NCI-H2081 treated with DMSO at 0.1 percent for 48 hours (cell line): Measurements from ENCODE around the gene CYP1A2.

Experiments
- DNase-seq: peaks from one replicate; lab custom pipeline; 2025; lab: John Stamatoyannopoulos, UW

CYP1A2 gene

DNA sequence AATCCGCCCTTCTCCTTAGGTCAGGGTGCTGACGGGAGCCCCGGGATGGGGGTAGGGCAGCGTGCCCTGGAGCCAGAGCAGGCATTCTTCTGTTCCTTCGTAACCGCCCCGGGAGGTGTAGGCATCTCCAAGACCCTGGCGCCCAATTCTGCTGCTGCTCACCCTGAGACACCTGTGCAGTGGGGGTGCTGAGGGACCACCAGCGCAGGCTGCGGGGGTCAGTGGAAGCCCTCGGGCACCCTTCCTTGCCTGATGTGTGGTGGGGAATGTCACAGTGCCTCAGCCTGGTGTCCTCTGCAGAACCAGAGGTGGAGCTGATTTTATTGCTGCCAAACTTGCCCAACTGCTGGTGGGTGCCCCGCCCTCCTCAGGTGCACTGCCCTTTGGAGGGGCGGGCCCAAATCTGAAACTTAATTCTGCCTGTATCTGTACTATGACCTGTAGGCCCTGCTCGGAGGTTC lies 40.6 kb downstream of the CYP1A2 start:
- no peak for DNase-seq

DNA sequence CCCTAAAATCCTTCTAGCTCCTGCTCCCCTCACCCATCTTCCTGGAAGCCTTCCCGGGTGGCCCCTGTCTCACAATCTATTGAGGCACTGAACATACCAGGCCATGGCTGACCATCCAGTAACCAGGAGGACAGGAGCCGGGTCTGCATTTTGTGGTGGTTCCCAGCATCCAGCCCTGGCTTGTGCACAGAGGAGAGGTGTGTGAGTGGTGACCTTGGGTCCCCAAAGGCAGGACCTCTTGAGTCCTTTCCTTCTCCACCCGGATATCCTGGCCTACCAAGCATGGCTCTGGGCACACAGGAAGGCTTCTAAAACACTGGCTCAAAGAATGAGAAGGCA lies 41.1 kb downstream of the CYP1A2 start:
- DNase-seq = no peak

DNA sequence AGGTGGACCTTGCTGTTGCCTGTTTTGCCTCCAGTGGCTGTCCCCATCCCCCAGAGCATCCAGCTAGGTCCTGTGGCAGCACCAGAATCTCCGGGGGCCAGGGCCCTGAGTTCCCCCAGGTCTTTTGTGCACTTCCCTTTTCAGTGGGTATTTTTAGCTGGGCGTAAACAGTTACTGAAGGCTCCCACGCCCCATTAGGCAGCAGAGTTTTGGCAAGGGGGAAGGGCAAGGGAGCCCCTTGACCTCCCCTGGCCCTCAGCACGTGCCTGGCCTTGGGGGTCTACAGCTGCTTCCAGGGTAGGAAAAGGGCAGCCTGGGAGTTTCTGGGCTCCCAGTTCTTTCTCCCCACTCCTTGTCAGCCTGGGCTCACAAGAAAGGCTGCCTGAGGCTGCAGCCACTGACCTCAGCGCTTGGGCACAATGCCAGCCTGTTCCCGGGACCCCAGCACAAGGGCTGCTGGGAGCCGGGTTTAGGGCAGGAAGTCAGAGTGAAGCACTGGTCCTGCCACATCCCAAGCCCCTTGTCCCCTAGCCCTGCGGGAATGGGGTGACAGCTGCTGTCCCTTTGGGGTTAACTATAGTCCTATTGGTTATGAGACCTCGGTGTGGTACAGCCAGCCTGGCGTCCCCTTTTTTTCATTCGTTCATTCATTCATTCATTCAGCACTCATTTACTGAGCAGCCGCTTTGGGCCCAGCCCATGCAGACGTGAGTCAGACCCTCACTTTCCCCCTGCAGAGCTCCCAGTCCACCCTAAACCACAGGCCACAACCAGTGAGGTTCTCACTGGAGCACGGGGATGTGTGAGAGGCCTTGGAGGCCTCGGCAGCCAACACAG lies 41.7 kb downstream of the CYP1A2 start:
- no peak for DNase-seq

DNA sequence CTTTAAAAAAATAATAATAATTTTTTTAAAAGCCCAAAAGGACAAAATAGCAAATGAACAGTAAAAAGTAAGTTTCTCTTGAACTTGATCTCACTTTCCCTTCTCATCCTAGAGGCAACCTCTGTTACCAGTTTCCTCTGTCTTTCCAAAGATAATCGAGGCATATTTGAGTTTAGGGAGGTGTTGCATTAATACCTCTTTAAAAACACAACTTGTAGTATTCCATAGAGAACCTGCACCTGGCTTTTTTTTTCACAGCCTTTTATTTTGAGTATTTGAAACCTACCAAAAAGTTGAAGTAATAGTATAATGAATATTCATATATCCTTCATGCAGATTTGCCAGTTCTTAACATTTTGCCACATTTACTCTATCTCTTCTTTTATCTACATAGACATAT lies 42.4 kb downstream of the CYP1A2 start:
- no peak for DNase-seq

DNA sequence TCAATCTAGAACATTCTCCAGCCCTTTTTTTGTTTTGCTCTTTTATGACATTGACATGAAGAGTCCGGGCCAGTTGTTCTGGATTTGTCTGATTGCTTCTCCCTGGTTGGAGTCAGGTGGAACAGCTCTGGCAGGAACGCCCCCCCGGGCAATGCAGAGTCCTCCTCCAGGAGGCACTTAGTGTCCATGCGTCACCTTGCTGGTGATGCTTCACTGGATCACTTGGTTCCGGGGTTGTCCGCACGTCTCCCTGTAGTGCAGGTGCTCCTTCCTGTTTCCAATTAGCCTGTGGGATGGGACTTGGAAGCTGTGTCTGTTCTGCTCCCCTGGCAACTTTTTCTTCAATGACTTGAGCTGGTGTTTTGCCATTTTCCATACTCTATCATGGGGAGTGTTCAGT lies 43.0 kb downstream of the CYP1A2 start:
- DNase-seq = no peak

DNA sequence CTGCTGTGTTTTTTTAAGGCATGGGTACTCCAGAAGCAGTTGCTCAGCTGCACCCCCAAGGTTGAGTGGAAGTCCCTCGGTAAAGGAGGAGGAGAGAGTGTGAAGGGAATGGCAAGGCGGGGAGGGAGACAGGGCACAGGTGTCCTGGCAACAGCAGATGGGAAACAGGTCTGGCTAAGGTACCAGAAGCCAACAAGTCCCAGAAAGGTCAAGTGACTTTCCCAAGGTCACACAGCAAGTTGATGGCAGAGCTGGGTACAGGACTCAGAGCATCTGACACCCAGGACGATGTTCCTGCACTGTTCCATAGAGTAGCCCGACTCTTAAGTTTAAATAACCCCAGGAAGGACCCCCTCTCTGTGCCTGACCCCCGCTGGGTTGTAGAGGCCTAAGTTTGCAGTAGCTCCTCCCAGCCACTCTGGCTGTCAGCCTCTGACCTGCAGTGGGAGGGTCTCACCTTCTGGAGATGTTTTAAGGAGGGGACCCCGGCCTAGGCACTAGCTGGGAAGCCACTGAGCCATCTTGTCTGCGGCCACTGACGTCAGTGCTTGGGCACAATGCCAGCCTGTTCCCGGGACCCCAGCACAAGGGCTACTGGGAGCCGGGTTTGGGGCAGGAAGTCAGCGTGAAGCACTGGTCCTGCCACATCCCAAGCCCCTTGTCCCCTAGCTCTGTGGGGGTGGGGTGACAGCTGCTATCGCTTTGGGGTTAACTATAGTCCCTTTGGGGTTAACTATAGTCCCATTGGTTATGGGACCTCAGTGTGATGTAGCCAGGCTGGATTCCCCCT lies 43.8 kb downstream of the CYP1A2 start:
- DNase-seq = no peak

DNA sequence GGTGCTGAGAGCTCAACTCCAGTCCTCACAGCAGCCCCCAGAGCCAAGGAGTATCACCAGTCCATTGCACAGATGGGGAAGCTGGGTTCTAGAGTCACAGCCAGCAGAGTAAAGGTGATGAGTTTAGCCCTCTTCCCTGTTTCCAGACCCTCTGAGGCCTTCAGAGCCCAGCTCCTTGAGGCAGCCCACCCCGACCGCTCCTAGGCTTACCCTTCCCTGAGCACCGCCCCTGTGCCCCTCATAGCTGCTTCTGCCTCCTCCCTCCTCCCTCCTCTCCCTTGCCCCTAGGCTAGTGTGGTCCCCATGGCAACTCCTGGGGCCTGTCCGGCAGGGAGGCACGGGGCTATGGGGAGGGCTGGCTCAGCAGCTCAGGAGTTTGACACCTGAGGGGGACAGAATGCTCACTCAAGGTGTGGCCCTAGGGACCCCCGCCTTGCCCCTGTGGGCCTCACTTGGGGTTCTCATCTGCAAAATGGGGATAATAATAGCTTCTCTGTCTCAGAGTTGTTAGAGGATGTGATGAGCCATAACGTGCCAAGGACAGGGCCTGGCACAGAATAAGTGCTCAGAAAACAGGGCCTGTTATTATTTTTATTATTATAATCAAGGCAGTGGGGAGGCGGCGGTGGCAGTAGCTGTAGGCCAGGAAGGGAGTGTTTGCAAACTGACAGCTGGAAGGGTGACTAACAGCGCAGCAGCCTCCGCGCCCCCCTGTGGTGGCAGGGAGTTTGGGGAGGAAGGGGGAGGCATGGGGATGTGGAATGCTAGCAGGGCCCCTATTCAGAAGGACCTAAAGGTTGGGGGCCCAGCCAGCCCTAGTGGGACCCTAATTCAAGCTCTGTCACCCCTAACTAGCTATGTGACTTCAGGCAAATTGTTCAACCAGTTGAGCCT lies 44.7 kb downstream of the CYP1A2 start:
- DNase-seq = no peak

DNA sequence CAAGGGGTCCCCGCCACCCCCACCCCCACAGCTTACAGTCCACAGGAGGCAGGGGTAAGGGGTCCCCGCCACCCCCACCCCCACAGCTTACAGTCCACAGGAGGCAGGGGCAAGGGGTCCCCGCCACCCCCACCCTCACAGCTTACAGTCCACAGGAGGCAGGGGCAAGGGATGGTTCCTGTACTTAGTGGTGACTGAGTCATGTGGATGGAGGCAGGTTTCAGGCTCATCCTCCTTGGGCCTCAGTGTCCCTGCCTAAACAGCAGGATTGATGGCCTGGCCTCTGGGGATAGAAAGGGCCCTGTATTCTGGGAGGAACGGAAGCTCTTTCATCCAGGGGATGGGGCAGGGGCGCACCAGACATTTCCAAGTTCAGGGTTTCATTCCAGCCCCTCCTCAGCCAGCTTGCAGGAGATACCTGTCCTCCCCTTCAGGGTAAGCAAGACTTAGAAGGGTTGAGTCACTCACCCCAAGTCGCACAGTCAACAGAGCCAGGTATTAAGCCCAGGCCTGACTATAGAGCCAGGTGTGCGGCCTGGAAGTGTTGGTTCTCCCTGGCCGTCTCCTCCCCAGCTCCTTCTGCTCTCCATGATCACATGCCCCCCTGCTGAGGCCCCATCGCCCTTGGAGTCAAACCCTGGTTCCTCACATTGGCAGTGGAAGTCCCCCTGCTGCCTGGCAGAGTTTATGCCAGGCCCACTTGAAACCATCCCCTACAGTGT lies 45.8 kb downstream of the CYP1A2 start:
- DNase-seq = no peak

DNA sequence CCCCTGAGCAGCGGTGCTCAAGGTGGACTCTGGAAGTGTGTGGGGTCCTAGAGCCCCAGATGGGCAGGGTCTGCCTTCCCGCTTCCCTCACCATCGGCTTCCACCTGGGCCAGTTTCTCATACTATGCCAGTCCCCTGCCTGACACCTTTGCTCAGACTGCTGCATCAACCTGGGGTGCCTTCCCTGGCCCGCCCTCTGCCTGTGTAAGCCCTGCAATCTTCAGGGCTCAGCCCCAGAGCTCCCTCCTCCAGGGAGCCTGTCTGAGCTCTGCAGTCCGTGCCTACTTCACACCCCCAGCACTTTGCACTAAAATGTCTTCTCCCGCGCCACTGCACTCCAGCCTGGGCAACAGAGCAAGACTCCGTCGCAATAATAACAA lies 46.3 kb downstream of the CYP1A2 start:
- no peak for DNase-seq

DNA sequence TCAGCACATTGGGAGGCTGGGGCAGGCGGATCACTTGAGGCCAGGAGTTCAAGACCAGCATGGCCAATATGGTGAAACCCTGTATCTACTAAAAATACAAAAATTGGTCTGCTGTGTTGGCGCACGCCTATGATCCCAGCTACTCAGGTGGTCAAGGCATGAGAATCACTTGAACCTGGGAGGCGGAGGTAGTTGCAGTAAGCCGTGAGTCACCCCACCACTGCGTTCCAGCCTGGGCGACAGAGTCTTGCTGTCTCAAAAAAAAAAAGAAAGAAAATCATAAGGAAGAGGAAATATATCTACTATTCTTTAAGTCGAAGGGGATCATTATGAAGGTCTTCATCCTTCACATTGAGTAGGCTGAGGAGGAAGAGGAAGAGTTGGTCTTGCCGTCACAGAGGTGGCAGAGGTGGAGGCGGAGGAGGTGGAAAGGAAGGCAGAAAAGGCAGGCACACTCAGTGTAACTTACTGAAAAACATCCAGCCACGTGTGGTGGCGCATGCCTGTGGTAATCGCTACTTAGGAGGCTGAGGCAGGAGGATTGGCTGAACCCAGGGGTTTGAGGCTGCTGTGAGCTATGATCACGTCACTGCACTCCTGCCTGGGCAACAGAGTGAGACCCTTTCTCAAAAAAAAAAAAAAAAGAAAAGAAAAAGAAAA lies 47.5 kb downstream of the CYP1A2 start:
- DNase-seq = no peak

DNA sequence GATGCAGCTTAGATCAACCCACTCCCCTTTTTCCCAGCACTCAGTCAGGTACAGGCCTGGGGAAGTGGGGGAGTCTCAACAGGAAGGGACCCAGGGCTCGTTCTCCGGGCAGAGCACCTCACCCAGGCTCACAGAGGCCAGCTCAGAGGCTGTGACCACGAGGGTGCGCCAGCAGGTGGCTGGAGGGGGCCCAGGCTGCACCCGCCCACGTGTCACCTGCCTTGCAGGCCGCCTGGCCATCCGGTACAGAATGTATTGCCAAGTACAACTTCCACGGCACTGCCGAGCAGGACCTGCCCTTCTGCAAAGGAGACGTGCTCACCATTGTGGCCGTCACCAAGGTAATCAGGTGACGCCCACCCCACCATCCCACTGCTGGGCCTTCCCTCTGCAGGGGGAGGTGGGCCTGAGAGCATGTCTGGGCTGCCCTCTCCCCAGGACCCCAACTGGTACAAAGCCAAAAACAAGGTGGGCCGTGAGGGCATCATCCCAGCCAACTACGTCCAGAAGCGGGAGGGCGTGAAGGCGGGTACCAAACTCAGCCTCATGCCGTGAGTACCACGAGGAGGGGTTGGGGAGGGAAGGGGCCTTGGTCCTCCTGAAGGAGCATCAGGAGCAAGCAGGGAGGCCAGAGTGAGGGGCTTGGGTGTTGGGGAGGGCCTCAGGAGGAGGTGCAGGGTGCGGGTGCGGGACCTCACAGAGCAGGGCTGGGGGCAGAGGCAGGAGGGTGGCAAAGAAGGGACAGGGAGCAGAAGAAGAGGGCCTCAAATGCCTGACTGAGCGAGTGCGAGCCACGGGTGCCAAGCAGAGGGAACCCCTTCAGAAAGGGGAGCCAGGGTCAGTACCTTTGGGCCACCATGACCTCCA lies 50.0 kb downstream of the CYP1A2 start:
- DNase-seq = no peak

DNA sequence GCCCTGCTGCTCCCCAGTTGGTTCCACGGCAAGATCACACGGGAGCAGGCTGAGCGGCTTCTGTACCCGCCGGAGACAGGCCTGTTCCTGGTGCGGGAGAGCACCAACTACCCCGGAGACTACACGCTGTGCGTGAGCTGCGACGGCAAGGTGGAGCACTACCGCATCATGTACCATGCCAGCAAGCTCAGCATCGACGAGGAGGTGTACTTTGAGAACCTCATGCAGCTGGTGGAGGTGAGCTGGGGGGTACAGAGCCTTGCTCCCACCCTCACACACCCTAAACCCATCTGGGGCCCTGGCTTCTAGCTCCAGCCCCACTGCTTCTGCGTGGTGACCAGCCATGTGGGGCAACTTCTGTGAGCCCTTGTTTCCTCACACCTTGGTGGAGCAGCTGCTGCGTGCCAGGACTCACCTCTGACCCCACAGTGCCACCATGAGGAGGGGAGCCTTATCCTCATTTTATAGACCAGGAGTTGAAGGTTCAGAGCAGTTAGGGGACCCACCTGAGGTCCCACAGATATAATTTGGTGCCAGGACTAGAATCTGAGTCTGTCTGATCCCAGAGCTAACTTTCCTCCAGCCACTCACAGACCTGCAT lies 50.7 kb downstream of the CYP1A2 start:
- no peak for DNase-seq

DNA sequence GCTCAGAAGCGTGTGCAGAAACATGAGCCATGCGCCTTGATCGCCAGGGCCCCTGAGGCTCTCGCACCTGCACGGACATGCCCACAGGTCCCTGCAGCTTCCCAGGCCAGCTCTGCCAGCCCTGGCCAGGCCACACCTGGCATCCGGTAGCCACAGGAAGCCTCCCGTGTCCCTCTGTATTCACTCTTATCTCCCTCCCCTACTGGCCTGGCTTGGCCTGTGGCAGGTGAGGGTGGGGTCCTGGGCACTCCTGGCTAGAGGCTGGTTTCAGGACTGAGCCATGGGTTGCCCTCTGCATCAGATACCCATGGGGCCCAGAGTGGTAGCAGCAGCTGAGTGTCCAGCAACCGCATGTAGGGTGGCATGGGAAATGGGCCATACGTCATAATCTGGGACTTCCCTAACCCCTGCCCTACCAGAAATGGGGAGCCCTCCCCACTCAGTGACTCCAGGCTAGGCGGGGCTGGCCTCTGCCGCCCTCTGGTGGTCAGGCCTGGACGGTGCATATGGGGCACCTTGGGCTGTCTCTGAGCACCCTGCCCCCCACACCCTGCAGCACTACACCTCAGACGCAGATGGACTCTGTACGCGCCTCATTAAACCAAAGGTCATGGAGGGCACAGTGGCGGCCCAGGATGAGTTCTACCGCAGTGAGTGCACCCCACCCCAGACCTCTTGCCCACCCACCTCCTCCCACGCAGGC lies 51.4 kb downstream of the CYP1A2 start:
- DNase-seq = no peak

DNA sequence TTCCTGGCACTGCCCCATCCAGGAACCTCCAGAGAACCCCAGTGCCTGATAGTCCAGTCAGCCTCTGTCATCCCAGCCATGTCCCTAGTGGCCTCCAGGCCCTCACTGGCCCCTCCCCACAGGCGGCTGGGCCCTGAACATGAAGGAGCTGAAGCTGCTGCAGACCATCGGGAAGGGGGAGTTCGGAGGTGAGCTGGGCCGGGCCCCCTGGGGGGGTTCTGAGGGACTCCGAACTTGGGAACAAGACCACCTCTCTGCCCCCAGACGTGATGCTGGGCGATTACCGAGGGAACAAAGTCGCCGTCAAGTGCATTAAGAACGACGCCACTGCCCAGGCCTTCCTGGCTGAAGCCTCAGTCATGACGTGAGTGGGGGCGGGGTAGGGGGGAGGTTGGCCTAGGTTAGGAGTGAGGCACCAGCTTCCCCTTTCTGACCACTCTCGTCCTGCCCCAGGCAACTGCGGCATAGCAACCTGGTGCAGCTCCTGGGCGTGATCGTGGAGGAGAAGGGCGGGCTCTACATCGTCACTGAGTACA lies 52.0 kb downstream of the CYP1A2 start:
- DNase-seq = no peak

DNA sequence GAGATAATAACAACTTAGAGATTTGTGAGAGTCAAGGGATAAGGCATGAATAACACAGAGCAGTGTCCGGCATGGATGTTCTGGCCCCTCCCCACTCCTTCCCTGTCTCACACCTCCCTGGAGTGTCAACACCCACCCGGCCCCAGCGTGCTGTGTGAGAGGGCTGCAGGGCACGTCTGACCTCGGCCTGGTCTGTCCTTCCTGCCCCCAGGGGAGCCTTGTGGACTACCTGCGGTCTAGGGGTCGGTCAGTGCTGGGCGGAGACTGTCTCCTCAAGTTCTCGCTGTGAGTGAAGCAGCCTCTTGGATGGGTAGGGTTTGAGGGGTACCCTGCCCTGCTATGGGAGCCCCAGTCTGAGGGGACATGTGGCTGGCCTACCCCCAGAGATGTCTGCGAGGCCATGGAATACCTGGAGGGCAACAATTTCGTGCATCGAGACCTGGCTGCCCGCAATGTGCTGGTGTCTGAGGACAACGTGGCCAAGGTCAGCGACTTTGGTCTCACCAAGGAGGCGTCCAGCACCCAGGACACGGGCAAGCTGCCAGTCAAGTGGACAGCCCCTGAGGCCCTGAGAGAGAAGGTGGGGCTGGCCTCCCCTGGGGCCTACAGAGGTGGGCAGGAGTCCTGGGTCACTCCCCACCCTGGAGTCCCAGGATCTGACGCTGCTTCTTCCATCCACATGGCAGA lies 52.8 kb downstream of the CYP1A2 start:
- DNase-seq = no peak

DNA sequence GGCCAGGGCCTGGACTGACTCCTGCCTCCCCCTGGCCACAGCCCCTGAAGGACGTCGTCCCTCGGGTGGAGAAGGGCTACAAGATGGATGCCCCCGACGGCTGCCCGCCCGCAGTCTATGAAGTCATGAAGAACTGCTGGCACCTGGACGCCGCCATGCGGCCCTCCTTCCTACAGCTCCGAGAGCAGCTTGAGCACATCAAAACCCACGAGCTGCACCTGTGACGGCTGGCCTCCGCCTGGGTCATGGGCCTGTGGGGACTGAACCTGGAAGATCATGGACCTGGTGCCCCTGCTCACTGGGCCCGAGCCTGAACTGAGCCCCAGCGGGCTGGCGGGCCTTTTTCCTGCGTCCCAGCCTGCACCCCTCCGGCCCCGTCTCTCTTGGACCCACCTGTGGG lies 53.6 kb downstream of the CYP1A2 start:
- DNase-seq = no peak

DNA sequence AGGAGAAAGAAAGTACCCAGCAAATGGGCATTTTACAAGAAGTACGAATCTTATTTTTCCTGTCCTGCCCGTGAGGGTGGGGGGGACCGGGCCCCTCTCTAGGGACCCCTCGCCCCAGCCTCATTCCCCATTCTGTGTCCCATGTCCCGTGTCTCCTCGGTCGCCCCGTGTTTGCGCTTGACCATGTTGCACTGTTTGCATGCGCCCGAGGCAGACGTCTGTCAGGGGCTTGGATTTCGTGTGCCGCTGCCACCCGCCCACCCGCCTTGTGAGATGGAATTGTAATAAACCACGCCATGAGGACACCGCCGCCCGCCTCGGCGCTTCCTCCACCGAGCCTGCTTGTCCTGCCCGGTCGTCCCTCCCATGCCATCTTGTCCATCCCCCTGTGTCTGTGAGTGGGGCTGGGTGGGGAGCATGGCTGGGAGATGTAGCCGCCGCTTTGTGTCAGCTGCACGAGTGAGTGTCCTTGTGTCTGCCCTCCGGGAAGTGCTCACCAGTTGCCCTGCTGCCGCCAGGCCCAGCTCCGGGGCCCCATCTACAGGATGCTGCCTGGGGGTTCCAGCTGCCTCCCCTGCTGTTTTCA lies 54.3 kb downstream of the CYP1A2 start:
- DNase-seq = no peak

DNA sequence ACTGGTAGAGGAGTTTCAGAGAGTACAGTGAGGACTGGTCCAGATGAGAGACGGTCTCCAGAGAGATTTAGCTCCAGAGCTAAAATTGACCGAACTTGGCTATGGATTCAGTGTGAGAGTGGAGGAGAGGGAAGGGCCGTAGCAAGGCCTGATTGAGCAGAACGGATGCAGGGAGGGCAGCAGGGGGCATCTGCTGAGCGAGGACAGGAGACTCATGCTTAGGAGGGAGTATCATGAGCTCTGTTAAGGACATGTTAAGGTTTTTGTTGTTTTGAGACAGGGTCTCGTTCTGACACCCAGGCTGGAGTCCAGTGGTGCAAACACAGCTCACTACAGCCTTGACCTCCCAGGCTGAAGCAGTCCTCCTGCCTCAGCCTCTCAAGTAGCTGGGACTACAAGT lies 56.3 kb downstream of the CYP1A2 start:
- DNase-seq = no peak
